Measurements from ENCODE around the gene CDR2L.

CDR2L gene

GRCh38 chr17:74971842-74972106 lies 15.7 kb upstream of the CDR2L start:
- no peak for TF ChIP-seq SIN3A (IDR thresholded peaks at IDR 0.05; ENCODE audit: borderline replicate concordance, insufficient read depth, low read length)
- TF ChIP-seq TAF1 (IDR thresholded peaks at IDR 0.05; ENCODE audit: borderline replicate concordance, insufficient read depth, low read length): no peak
- TF ChIP-seq, protein P1, sequence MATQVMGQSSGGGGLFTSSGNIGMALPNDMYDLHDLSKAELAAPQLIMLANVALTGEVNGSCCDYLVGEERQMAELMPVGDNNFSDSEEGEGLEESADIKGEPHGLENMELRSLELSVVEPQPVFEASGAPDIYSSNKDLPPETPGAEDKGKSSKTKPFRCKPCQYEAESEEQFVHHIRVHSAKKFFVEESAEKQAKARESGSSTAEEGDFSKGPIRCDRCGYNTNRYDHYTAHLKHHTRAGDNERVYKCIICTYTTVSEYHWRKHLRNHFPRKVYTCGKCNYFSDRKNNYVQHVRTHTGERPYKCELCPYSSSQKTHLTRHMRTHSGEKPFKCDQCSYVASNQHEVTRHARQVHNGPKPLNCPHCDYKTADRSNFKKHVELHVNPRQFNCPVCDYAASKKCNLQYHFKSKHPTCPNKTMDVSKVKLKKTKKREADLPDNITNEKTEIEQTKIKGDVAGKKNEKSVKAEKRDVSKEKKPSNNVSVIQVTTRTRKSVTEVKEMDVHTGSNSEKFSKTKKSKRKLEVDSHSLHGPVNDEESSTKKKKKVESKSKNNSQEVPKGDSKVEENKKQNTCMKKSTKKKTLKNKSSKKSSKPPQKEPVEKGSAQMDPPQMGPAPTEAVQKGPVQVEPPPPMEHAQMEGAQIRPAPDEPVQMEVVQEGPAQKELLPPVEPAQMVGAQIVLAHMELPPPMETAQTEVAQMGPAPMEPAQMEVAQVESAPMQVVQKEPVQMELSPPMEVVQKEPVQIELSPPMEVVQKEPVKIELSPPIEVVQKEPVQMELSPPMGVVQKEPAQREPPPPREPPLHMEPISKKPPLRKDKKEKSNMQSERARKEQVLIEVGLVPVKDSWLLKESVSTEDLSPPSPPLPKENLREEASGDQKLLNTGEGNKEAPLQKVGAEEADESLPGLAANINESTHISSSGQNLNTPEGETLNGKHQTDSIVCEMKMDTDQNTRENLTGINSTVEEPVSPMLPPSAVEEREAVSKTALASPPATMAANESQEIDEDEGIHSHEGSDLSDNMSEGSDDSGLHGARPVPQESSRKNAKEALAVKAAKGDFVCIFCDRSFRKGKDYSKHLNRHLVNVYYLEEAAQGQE (IDR thresholded peaks at IDR 0.05; ENCODE audit: insufficient read depth in 1 of 2, low read depth in 2 of 2, low read length in 2 of 2): no peak
- no peak for TF ChIP-seq FOXP2 (optimal IDR thresholded peaks at IDR 0.05; ENCODE audit: borderline replicate concordance, extremely low read depth, extremely low read length, insufficient read depth)
- TF ChIP-seq POLR2AphosphoS5 (IDR thresholded peaks at IDR 0.05; ENCODE audit: low read depth, low read length): no peak

DNA sequence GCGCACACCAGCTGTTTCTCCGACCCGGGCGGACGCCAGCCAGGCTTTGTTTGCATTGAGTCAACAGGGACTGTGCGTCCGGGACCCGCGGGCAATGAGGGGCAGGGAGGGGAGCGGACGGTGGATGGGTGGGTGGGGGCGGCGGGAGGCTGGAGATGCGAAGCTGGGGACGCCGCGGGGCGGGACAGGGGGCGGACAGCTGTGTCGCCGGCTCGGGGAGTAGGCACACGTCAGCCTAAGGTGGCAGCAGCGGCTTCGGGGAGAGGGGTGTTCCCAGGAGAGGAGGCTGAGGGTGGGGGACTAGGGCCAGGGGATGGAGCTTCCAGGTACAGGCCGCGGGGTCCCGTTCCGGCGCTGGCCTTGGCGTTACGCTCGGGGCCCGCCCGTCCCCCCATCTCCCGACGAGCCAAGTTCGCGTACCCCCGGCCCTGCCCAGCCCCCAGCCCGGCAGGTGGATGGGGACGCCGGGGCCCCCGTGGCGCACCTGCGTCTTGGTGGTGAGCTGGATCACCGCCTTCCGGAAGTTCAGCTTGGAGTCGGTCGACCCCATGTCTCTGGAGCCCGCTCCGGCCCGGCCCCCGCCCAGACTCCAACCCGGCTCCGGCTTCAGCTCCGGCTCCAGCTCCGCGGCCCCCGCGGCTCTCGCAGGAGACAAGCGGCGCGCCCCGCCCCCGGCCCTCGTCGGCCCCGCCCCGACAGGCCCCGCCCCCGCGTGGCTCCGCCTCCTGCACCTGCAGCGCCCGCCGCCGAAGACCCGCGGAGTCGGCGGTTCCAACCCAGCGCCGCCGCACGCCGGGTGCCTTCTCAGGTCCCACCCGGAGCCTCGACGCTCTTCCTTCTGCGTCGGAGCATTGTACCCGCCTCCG lies 15.1 kb upstream of the CDR2L start, which contains the start of gene HID1:
Gene HID1, minus strand, starts transcription at position 653 of the 866 bp plus-strand sequence. Its CDS starts 103 bp downstream, at position 550.
- TF ChIP-seq FOXP2 (optimal IDR thresholded peaks at IDR 0.05; ENCODE audit: borderline replicate concordance, extremely low read depth, extremely low read length, insufficient read depth) (no peak), SIN3A (IDR thresholded peaks at IDR 0.05; ENCODE audit: borderline replicate concordance, insufficient read depth, low read length) (no peak), POLR2AphosphoS5 (IDR thresholded peaks at IDR 0.05; ENCODE audit: low read depth, low read length) (no peak), TAF1 (IDR thresholded peaks at IDR 0.05; ENCODE audit: borderline replicate concordance, insufficient read depth, low read length) (no peak)
- TF ChIP-seq, protein P1 (IDR thresholded peaks at IDR 0.05; ENCODE audit: insufficient read depth in 1 of 2, low read depth in 2 of 2, low read length in 2 of 2): no peak

DNA sequence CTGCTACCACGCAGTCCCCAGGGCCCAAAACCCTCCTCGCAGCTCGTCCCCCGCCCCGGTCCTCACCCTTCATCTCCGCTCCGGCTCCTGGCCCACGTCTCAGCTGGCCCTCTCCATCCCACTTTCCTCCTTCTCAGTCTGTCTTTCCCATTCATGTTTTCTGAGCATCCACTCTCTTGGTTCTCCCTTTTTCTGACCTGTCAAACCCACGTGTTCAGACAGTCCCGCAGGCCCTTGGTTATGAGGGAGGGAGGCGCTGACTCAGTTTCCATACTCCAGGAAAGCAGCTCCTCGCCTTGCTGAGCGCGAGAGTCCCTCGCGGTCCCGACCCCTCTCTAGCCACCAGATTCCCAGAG lies 14.5 kb upstream of the CDR2L start:
- TF ChIP-seq POLR2AphosphoS5 (IDR thresholded peaks at IDR 0.05; ENCODE audit: low read depth, low read length) (no peak), TAF1 (IDR thresholded peaks at IDR 0.05; ENCODE audit: borderline replicate concordance, insufficient read depth, low read length) (no peak), SIN3A (IDR thresholded peaks at IDR 0.05; ENCODE audit: borderline replicate concordance, insufficient read depth, low read length) (no peak), FOXP2 (optimal IDR thresholded peaks at IDR 0.05; ENCODE audit: borderline replicate concordance, extremely low read depth, extremely low read length, insufficient read depth) (no peak)
- TF ChIP-seq, protein P1 (IDR thresholded peaks at IDR 0.05; ENCODE audit: insufficient read depth in 1 of 2, low read depth in 2 of 2, low read length in 2 of 2): no peak

DNA sequence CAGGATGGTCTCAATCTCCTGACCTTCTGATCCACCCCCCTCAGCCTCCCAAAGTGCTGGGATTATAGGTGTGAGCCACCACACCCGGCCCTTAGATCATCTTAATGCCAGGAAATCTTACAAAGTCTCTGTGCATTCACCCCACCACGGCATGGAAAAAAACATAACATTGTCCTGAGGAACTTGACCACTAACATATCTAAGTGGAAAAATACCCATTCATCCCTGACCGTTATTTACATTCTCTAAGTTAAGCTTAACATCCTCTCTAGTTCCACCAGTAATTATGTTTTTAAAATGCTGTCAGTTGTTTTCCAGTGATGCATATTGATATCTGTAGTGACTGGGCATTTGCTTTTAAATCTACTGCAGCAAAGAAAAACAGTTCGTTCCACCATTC lies 11.5 kb upstream of the CDR2L start:
- TF ChIP-seq, protein P1 (IDR thresholded peaks at IDR 0.05; ENCODE audit: insufficient read depth in 1 of 2, low read depth in 2 of 2, low read length in 2 of 2): no peak
- TF ChIP-seq SIN3A (IDR thresholded peaks at IDR 0.05; ENCODE audit: borderline replicate concordance, insufficient read depth, low read length) (no peak), FOXP2 (optimal IDR thresholded peaks at IDR 0.05; ENCODE audit: borderline replicate concordance, extremely low read depth, extremely low read length, insufficient read depth) (no peak), POLR2AphosphoS5 (IDR thresholded peaks at IDR 0.05; ENCODE audit: low read depth, low read length) (no peak), TAF1 (IDR thresholded peaks at IDR 0.05; ENCODE audit: borderline replicate concordance, insufficient read depth, low read length) (no peak)

Data from PFSK-1 (cell line).